HG03025 (cell line): ENCODE measurements around the gene ZNF701.
"Not testable (repeated sequence)": the region's sequence is repeated elsewhere in the genome, so short reads cannot be mapped to it uniquely, and the experiment has no call there.

Source experiments
- ATAC-seq: cut with Tn5 transposase; IDR thresholded peaks from one replicate; pipeline ENCODE4 v1.9.1; 2021; ENCODE audit warnings: mild to moderate bottlenecking, moderate library complexity; ENCODE audit not compliant: unreplicated experiment, low FRiP score

Gene ZNF701

DNA sequence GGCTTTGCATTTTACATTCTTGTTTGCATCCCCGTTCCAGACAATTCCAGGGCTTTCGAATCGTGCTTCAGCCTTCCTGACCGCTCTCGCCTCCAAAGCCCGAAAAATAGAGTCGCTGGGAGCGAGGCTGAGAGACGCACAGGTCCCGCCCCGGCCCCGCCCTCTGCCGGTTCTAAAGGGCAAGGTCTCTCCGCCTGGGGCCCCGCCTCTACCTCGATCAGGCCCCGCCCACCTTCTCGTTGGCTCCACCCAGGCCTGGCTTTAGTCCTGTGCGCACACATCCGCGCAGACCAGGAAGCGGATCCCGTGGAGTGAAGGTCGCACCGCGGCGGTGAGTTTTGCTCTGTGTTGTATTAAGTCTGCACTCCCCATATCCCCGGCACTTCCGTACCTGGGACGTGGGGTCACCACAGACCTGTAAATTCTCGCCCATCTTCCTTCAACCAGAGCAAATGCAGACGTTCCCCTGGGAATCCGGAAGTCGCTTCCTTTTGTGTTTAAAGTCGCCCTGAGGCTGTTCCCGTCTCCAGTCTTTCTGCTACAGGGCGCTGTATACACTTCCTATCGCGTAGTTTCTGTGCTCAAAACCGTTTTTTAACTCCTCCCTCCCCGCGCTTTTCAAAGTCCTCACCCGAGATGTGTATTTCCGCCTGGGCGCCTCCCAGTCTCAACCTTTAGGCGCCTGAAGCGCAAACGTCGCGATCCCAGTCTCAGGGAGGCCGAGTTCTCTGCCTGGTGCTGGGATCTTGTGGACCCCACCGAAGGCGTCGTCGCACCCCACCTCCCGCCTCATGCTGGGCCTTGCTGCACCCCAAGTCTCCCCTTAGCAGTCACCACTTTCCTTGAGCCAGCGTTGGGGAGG, at the start of gene ZNF701:
TSS of gene ZNF701 (plus strand) at position 288 of the 862 bp plus-strand sequence. CDS start 3,861 bp downstream, outside the sequence.
- ATAC-seq = peak; percentile 87

GRCh38 chr19:52522551-52522950, 47.5 kb upstream of the ZNF701 start:
- ATAC-seq = no peak

GRCh38 chr19:52524086-52524485, 46.0 kb upstream of the ZNF701 start:
- ATAC-seq = no peak

- ATAC-seq = peak; percentile 76
Measured at GRCh38 chr19:52527134-52527955, 42.7 kb upstream of the ZNF701 start, which contains the start of gene ZNF808. Gene ZNF808, plus strand, starts transcription at chr19:52527668. Its CDS starts 15,617 bp downstream, at chr19:52543285.

DNA sequence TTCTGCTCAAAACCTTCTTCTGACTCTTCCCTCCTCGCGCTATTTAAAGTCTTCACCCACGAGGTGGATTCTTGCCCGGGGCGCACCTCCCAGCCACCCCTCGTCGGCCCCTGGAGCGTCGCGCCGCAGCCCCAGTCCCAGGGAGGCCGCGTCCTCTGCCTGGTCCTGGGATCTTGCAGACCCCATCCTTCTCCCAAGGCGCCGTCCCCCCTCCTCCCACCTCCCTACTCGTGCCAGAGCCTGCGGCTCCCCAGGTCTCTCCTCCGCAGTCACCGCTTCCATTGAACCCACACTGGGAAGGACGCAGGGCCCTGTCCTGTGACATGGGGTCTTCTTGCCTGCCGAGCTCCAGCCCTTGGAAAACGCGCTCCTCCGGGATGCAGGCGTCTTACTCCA, 42.1 kb upstream of the ZNF701 start:
- peak; percentile 23 for ATAC-seq

DNA sequence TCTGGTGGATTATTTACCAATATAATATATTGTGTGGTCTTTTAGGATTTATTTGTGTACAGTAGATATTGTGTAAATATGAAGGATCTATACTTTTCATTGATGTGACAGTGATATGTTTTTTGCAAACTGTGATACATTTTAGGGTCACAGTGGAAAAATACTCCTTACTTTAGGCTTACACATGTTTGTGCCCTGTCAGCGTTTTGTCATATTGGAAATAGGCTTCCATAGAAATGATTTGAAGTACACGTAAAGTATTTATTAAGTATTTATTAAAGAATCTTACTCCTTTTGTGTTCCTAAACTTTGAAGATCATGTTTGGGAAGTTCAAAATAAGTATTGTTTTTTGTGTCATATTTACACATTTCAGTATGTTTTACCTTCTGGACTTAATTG, 37.6 kb upstream of the ZNF701 start:
- no peak for ATAC-seq

- ATAC-seq = no peak
Measured at GRCh38 chr19:52533901-52534300, 36.2 kb upstream of the ZNF701 start.

- not testable (repeated sequence) for ATAC-seq
Measured at GRCh38 chr19:52535385-52535770, 34.7 kb upstream of the ZNF701 start.

GRCh38 chr19:52535771-52536447, 34.2 kb upstream of the ZNF701 start:
- peak; percentile 70 for ATAC-seq

GRCh38 chr19:52536448-52536800, 33.7 kb upstream of the ZNF701 start:
- ATAC-seq = peak; percentile 20

GRCh38 chr19:52538815-52539214, 31.3 kb upstream of the ZNF701 start:
- not testable (repeated sequence) for ATAC-seq

DNA sequence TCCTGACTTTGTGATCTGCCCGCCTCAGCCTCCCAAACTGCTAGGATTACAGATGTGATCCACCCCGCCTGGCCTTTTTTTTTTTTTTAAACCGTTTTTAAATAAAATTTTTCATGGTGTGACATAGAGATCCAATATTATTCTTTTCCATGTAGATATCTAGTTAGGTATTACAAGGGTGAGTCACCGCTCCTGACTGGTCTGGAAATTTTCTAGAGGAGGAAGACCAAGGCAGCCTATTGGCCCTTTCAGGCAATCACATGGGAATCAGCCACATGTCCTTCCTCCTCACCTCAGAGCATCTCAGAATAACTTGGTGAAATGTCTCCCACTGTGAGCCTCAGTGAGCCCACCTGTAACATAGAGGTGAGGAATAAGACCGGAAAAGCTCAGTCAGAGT, 28.9 kb upstream of the ZNF701 start:
- not testable (repeated sequence) for ATAC-seq

GRCh38 chr19:52541608-52542007, 28.5 kb upstream of the ZNF701 start:
- ATAC-seq = no peak

GRCh38 chr19:52542541-52542940, 27.5 kb upstream of the ZNF701 start:
- not testable (repeated sequence) for ATAC-seq

- ATAC-seq = no peak
Measured at GRCh38 chr19:52542984-52543664, 27.0 kb upstream of the ZNF701 start.

- ATAC-seq = no peak
Measured at GRCh38 chr19:52554216-52554971, 15.7 kb upstream of the ZNF701 start.

DNA sequence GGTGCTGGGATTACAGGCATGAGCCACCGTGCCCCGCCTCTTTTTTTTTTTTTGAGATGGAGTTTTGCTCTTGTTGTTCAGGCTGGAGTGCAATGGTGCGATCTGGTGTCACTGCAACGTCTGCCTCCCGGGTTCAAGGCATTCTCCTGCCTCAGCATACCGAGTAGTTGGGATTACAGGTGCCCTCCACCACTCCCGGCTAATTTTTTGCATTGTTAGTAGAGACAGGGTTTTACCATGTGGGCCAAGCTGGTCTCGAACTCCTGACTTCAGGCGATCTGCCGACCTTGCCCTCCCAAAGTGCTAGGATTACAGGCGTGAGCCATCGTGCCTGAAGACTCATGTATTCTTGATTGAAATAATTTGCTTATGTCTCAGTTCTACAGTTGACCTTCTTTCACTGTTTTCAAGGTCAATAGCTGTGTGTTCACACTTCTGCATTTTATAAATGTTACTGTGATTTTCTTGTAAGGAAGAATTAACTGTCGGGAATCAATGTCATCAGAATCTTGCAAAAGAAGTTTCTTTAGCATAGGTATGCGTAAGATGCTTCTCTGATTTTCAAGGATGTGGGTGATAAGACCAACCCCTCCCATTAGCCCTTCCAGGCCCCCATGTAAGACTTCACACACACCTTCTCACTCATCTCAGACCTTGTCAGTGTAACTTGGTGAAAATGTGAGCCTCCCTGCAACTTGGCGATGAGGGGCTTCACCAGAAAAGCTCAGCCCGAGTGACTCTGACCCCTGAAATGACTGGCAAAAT, 12.7 kb upstream of the ZNF701 start:
- no peak for ATAC-seq

GRCh38 chr19:52558732-52559445, 11.2 kb upstream of the ZNF701 start:
- ATAC-seq = not testable (repeated sequence)
